CD4-positive, alpha-beta T cell treated with Interleukin-10 for 1 hour (primary cell): ENCODE data around the gene OTC.

ENCODE experiments used
- DNase-seq: peaks from one replicate; pipeline ENCODE4 v3.0.0-alpha.2; 2020

OTC gene

DNA sequence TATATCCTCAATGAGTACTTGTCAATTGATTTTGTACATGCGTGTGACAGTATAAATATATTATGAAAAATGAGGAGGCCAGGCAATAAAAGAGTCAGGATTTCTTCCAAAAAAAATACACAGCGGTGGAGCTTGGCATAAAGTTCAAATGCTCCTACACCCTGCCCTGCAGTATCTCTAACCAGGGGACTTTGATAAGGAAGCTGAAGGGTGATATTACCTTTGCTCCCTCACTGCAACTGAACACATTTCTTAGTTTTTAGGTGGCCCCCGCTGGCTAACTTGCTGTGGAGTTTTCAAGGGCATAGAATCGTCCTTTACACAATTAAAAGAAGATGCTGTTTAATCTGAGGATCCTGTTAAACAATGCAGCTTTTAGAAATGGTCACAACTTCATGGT is at the start of gene OTC:
Gene OTC (plus strand): TSS at position 243 of the 400 bp plus-strand sequence. CDS start 93 bp downstream, at position 336.
- no peak for DNase-seq

DNA sequence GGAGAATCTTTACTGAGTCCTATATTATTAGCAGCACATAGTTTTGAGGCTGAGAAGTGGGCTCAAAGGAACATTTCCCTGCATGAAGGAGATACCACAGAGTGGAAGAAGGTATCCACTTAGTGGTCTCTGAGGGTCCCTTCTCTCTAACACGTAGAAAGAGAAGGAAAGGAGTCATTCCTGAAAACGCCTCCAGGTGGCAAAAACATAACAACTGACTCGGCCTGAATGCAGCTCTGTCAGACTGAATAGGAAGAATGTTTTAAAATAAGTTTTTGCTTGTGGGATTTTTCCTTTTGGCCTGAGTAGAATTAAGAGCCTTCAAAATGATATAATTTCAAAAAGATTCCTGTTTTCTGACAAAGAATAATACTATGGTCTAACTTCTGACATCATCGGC is 48.4 kb upstream of the OTC start:
- DNase-seq: no peak

DNA sequence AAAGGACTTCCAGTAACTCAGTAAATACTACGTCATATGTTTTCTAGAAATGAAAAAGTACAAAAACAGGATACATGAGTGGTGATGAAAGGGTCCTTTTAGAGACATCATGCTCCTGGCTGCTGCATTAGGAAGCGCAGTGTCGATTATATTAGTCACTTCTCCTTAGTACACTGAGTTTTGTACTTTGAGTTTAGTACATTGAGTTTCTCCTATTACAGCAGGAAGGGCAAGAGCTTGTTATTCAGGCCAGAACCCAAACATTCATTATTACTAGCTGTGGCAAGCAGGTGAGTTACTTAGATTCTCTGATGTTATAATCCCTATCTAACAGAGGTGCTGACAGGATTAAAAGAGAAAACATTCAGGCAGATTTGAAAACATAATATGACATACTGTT is 46.4 kb upstream of the OTC start:
- no peak for DNase-seq

DNA sequence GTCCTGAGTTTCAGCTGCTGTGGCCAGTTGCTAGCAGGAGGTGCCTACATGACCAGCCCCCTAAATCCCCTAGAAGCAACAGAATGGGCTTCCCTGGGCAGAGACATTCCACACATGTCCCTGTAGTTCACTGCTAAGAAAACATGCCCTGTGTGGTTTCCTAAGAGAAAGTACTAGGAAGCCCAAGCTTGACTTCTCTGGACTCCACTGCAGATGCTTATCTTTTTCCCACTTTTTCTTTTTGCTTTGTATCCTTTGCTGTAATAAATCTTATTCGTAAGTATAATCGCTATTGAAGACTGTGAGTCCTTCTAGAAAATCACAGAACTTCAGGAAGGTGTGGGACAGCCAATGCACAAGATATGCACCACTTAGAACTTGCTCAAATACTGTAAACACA is 40.7 kb upstream of the OTC start:
- DNase-seq: no peak

DNA sequence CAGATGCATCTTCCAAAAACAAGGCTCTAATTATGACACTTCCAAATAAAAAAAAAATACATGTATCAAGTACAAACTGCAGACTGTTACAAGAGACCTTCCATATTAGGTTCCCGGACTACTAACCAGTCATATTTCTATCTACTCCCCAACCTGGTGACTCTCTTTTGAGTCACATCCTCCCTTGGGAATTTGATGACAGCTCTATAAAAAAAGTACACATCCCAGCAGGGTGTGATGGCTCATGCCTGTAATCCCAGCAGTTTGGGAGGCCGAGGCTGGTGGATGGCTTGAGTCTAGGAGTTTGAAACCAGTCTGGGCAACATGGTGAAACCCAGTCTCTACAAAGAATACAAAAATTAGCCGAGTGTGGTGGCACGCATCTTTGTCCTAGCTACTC is 40.0 kb upstream of the OTC start:
- no peak for DNase-seq

DNA sequence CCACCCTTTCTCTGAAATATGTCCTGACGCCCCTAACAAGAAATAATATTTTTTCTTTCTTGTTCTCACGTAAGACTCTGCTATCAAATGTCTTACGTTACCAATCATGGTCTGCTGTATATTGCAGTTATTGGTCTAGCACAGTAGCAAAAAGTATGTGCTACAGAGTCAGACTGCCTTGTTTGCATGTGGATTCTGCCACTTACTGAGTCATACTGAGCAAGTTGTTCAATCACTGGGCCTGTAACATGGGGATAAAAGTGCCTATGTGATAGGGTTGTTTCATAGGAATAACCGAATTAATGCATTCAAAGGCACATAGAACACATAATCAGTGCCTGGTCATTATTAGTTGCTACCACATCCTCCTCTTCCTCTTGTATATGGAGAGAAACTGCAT is 39.2 kb upstream of the OTC start:
- no peak for DNase-seq

DNA sequence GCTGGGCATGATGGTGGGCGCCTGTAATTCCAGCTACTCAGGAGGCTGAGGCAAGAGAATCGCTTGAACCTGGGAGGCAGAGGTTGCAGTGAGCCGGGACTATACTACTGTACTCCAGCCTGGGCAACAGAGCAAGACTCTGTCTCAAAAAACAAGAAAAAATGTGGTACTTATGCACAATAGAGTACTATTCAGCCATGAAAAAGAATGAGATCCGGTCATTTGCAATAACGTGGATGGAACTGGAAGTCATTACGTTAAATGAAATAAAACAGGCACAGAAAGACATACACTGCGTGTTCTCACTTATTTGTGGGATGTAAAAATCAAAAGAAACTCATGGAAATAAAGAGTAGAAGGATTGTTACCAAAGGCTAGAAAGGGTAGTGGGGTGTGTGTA is 37.2 kb upstream of the OTC start:
- DNase-seq: no peak

DNA sequence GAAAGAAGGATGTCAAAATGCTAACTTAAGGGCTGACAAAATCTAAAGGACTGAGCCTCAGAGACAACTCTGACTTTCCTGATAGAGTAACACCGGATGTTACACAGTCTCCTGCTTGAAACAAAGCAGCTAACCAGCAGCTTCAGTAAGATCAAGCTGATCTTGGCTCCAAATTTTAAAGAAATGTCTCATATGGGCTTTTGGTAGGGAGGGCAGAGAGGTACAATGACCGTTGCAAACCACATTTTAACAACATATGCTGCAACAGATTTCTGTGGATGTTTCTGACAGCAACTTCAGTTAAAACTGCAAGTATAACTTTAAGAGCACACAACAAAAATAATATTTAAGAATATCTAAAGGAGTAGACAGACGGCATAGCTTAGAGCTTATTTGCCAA is 34.2 kb upstream of the OTC start:
- no peak for DNase-seq

DNA sequence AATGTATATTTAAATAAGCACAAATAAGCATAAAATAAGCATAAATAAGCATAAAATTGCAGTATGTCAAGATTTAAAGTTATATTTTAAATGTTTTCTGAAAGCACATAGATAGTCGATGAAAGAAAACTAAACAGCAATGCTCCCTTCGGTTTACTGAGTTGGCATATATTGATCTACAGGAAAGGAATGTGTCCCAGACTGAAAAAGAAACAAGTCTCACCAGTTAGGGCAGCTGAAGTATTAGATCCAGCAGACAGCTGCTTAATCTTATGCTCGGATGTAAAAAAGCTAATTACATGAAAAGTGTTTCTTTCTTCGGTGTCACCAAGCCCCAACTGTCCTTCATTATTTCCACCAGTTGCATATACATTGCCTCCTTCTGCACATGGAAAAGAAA is 33.8 kb upstream of the OTC start:
- no peak for DNase-seq

DNA sequence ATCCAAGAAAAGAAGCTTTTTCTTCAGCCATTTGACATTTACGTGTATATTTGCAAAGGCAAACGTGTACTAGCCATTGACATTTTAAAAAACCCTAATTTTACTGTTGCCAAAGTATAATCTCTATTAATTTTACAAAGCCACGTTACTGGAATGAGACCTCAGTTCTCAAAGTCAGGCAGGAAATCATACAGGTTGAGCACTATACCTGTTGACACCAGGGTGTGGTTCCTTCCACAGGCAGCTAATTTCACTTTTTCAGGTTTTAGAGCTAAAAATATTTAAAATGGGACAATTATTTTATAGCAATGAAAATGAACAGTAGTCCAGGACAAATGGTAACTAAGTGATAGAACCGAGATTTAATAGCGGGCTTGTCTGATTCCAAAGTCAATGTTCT is 31.6 kb upstream of the OTC start:
- DNase-seq: no peak

DNA sequence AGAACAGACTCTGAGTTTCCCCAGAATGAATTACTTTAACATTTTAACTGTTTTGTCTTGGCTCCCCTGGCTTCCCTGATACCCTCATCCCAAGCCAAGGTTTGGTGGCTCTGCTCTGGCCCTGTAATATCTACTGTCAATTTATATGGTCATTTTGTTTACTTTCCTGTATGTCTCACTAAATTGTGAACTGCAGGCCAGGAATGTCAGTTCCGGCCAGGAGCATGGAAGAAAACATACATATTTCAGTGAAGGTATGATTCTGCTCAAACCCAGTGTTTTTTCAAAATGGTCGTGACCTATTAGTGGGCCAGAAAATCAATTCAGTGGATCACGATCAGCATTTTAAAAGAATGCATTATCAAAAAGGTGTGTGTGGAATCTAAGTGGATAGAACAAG is 26.3 kb upstream of the OTC start:
- no peak for DNase-seq

DNA sequence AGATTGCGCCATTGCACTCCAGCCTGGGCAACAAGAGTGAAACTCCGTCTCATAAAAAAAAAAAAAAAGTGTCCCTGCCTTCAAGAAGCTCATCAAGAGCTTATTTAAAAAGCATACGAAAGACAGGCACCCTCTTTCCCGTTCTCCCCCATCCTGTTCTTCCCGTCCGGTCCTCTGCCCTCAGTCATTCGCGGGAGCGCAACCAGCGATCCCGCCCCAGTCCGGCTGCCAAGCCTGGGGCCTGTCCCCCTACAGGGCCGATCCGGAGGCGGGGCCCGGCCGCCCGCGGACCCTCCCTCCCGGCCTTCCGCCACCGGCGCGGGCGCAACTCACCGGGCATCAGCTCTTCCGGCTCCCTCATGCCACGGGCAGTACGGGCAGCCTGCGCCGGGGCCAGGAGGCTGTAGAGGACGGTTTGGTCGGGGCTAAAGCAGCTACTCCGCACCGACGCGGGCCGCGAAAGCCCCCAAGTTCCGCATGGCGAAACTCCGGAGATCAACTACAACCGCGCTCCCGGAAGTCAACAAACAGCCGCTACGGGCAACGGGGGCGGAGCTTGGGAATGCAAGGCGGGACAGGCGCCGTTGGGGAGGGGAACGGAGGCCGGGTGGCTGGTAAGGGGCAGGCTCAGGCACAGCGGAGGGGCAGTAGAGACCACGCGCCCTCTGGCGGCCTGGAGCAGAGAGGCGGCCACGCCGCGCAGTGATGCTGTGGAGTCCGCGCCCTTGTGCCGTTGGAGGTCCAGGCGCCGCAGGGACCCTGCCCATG is 25.2 kb upstream of the OTC start, which contains the start of gene RPGR:
Gene RPGR (minus strand): TSS at position 503 of the 768 bp plus-strand sequence. CDS start 142 bp downstream, at position 361.
- peak; percentile 93 for DNase-seq

DNA sequence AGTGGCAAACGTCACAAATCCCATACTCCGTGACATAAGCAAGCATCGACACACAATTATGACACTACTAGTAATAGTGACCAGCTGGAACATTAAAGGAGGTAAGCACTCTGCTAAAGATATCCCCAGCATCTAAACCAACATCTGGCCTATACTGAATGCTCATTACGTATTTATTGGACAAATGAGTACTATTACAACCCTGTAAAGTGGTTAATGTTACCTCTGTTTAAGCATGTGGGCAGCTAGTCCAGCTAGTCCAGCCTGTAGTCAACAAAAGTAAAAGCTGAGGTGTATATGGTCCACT is 24.7 kb upstream of the OTC start:
- no peak for DNase-seq

DNA sequence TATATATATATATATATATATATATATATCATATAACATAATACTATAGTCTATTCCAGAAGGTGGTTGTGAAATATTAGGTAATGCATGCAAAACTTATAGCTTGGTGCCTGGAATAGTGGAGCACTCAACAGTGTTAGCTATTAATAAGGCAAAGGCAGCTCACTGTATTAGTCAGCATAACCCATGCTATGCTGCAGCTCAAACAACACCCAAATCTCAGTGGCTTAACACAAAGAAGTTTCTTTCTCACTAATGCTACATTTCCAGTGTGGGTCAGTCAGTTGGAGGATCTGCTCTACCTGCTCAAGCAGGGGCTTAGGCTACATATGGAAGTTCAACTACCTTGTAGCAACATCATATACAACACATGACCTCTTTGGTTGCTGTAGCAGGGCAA is 19.9 kb upstream of the OTC start:
- DNase-seq: no peak

DNA sequence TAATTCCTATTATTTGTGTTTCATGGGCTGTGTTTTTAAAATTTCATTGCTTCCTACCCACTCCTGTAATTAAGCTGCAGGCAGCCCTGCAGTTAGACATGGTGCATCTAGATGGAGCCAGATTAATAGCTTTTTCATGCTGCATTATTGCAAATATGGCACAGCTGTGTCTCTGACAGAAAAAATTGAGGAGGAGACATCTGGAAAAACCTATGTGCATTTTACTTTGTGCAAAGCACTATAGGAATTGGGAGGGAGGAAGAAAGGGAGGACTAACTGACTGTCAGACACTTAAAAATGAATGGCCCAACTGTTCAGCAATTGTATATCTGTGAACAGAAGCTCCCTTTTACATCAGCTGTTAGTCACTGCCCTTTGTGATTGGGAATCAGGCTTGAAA is 17.0 kb upstream of the OTC start:
- no peak for DNase-seq

DNA sequence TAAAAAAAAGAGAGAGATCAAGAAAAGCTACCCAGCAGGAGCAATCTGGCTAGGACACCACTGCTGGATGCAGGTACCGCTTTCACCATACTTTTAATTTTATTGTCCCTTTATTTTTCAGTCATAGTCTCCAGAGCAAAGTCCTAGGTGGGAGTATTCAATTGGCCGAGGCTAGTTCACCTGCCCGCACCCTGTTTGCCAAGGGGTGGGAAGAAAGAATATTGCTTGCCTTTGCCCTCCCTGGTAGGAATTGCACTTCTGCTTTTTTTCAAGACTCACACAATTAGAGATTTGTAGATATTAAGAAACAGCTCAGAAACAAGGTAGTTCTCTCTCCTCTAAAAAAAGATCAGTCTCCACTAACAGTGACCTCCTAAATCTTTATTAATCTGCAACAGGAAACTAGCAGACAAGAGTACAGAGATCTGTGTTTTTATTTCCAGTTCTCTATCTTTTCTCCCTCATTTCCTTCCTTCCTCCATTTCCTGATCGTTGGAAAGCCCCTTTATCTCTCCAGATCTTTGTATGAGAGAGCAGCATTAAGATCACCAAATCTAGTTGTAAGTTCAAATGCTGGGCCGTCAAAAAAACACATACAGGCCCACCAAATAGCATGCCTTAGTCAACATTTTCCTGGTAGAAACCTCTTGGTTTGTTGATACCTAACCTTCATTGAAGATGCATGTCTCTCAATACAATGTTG is 15.7 kb upstream of the OTC start:
- no peak for DNase-seq

DNA sequence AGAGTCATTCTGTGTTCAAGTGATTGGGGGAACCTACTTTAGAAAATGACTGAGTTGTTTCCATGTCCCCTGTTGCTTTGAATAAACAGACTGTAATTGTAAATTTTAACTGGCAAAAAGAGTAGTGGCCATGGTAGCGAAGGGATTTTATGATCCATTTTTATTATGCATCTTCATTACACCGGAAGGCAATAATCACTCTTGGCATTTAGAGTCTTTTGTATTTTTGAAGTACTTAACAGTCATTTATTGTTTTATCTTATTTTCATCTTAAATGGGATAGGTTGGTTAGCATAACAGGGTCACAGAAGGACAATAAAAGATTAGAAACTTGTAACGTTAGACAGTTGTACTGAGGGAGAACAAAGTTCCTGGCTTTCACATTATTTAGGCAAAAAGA is 11.0 kb upstream of the OTC start:
- no peak for DNase-seq

DNA sequence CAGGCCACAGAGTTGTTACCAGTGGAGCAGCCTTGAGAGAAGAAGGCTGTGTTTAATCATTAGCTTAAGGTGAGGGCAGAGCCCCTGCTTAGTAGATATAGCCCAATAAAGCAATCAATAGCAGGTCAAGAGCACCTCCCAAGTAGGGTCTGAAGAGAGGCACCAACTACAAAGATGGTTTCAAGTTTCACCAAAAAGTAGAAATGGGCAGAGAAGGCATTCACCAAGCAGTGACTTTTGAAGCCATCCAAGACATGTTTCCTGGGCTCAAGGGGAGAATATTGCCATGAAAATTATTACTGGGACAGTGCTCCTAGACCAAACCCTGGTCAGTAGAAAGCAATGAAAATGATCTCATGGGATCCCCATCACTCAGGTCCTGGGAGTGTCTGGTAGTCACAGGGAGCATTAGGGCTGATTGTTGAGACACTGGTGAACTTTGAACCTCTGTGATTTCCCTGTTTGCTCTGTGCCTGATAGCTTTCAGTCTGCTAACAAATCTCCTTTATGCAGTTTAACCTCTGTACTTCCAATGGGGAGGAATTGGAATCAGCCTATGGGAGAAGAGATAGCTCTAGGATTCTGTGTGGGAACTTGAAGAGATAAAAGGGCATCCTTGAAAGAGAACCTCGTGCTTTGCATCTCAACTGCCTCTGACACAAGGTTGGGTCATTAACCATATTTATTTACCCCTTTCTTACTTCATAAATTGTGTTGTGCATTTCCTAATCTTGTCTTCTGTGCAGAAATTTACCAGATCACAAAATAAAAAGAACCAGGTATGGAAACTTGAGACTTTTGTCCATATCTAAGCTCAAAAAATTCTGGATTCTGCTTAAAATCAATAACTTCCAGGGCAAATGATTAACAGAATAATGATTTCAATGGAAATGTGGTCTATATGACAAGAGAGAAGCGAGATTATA is 9.3 kb upstream of the OTC start:
- no peak for DNase-seq

DNA sequence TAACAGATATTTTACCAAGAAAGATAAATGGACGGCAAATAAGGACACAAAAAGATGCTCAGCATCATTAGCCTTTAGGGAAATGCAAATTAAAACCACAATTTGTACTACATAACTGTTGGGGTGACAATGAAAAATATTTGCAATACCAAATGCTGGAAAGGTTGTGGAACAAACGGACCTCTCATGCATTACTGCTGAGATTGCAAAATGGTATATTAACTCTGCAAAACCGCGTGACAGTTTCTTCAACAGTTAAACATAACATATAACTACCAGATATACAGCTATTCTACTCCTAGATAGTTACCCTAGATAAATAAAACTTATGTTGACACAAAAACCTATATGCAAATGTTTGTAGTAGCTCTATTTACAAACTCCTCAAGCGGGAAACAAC is 6.3 kb upstream of the OTC start:
- no peak for DNase-seq

DNA sequence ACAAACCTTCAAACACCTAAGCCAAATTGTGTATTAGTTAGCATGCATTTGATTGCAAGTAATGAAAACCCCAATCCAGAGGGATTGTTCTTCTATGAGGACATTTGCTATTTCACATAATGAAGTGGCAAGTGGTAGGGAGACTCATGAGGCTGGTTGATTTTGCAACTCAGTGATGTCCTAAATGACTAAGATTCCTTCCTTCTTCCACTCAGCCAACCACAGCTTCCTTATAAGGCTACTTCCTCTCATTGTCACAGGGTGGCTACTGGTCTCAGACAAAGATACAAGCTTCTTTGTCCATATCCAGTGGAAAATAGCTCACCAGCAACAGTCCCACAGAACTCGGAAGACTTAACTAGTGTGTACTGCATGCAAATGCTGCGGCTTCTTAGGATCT is 5.3 kb upstream of the OTC start:
- no peak for DNase-seq

DNA sequence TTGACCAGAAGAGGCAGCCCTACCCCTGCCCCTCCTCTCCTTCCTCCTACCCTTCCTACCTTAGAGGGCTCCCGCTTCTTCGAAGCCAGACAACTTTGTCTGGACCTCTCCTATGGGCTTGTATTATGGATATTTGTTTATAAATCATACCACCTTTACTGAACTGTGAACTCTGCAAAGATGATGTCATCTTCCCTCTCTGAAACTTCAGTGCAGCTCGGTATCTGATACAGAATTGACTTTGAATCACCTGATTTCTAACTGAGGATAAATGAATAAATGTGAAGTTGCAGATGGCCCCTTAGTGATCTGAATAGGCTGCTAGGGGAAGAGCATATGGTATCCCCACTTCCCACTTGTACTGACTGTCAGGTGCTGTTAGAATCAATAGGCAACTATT is 1.1 kb upstream of the OTC start:
- DNase-seq: no peak

DNA sequence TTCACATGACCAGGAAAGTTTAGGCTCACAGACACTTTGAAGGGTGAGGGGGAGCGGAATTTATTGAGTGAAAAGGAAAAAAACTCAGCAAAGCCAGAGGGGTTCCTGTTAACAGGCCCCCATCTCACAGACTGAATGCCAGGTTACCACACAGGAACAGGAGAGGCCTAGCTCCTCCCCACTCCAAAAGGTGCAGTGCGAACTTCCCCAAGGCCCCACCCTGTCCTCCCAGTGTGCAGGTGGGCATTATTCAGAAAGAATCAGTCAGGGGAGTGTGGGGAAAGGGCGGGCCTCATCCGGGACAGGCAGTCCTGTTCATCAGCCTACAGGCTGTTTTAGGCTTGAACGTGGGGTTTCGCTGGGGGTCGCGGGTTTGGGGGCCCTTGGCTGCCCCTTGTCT is 4.0 kb downstream of the OTC start:
- no peak for DNase-seq

DNA sequence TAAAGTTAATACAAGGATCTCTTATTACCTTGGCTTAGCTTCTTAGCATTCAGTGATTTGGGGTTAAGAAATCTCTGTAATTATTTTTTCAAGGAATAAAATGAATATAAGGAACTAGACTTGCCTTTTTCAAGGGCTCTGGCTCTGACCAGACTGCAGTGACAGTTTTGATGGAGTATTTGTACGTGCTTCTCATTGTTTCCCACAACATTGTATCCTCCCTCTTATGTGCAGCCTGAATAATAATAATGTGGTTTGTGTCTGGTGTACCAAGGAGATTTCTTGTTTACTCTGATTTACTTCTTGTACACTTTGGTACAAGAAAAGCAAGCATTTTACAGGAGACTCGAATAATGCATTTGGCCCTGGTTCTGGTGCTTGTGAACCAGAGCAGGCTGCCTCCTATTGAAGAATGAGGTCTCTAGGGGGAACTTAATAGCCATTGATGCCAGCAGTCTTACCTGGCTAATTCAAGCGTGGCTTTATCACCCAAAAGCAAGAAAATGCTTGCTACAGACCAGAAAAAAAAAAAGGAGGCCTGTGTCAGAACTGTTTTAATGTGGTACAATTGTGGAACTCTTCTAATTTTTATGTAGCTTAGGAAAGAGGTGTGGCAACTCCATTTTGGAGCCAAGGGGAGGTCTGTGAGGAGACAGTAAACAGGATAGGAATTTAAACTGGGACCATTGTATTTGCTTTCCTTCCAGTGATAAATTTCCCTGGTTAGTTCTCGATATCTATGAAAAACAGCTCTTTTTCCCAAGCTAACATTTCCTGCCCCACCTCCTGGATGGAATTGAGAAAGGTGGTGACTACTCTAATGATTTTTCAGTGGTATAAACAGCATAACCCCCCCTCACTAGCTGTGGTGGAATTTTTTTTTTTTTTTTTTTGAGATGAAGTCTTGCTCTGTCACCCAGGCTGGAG is 5.6 kb downstream of the OTC start:
- DNase-seq: no peak
